ENCODE data around the gene GRAMD1B. TPM values are rescaled to one million over a fixed set of nuclear protein-coding genes. Genes with fewer than 3 reads are reported as not detected.

GRAMD1B gene
- total and polyA plus RNA-seq, 2 experiments from 2014 or later, result 9.0 to 20.4 TPM

- no peaks in the 10 kb centered on the region for H3K4me1 ChIP-seq (ENCODE audit: insufficient read depth)
- H3K79me2 ChIP-seq, result no peaks in the 10 kb centered on the region
- H3K36me3 ChIP-seq (replicated peaks; ENCODE audit: insufficient read depth, low read depth), result no peaks in the 10 kb centered on the region
- H3K27ac ChIP-seq, result no peak overlapping the region
- no peak for DNase-seq (ENCODE audit: low spot score)
- no peak overlapping the region for H3K4me2 ChIP-seq
- H3K9me3 ChIP-seq (ENCODE audit: low read depth), result no peaks in the 10 kb centered on the region
- no peak overlapping the region for H3K4me3 ChIP-seq
- WGBS (ENCODE audit: low lambda C conversion rate, missing lambda C conversion rate), result 100% methylated on average over 1 of the region's 1 CpG
- no peaks in the 10 kb centered on the region for H3K9me2 ChIP-seq (replicated peaks; ENCODE audit: insufficient read depth)
- peaks cover 2% of the 10 kb centered on the region for H4K20me1 ChIP-seq (ENCODE audit: insufficient read depth, poor library complexity, severe bottlenecking)
- H2AFZ ChIP-seq, result no peak overlapping the region
- TF ChIP-seq CTCF (IDR thresholded peaks at IDR 0.05; ENCODE audit: poor library complexity), result no peak
- TF ChIP-seq EZH2phosphoT487 (IDR thresholded peaks at IDR 0.05; ENCODE audit: low read depth, severe bottlenecking, unreplicated experiment), result no peak
- TF ChIP-seq EZH2 (IDR thresholded peaks at IDR 0.05; ENCODE audit: borderline replicate concordance), result no peak
- H3K27me3 ChIP-seq, result no peaks in the 10 kb centered on the region
Measured at GRCh38 chr11:123527947-123528346, 97.9 kb downstream of the GRAMD1B start.

- Histone ChIP-seq H3K4me1 (ENCODE audit: insufficient read depth) (no peaks in the 10 kb centered on the region), H3K79me2 (no peaks in the 10 kb centered on the region), H3K9me2 (replicated peaks; ENCODE audit: insufficient read depth) (no peaks in the 10 kb centered on the region), H3K4me2 (no peak overlapping the region), H3K36me3 (replicated peaks; ENCODE audit: insufficient read depth, low read depth) (no peaks in the 10 kb centered on the region), H3K27ac (no peak overlapping the region), H2AFZ (no peak overlapping the region), H3K27me3 (no peaks in the 10 kb centered on the region), H3K9me3 (ENCODE audit: low read depth) (no peaks in the 10 kb centered on the region), H4K20me1 (ENCODE audit: insufficient read depth, poor library complexity, severe bottlenecking) (peaks cover 2% of the 10 kb centered on the region), H3K4me3 (no peak overlapping the region)
- DNase-seq (ENCODE audit: low spot score), result no peak
- TF ChIP-seq EZH2 (IDR thresholded peaks at IDR 0.05; ENCODE audit: borderline replicate concordance) (no peak), EZH2phosphoT487 (IDR thresholded peaks at IDR 0.05; ENCODE audit: low read depth, severe bottlenecking, unreplicated experiment) (no peak), CTCF (IDR thresholded peaks at IDR 0.05; ENCODE audit: poor library complexity) (no peak)
- 75% methylated on average over 7 of the region's 7 CpGs for WGBS (ENCODE audit: low lambda C conversion rate, missing lambda C conversion rate)
Measured at GRCh38 chr11:123531325-123531724, 101.3 kb downstream of the GRAMD1B start.

GRCh38 chr11:123532131-123532530 is 102.1 kb downstream of the GRAMD1B start:
- peaks cover 2% of the 10 kb centered on the region for H4K20me1 ChIP-seq (ENCODE audit: insufficient read depth, poor library complexity, severe bottlenecking)
- WGBS (ENCODE audit: low lambda C conversion rate, missing lambda C conversion rate), result 91% methylated on average over 4 of the region's 4 CpGs

More at GRCh38 chr11:123532131-123532530, 102.1 kb downstream of the GRAMD1B start:
- Histone ChIP-seq H3K4me3 (no peak overlapping the region), H3K79me2 (no peaks in the 10 kb centered on the region), H3K9me3 (ENCODE audit: low read depth) (no peaks in the 10 kb centered on the region), H3K27ac (no peak overlapping the region), H3K4me2 (no peak overlapping the region), H3K36me3 (replicated peaks; ENCODE audit: insufficient read depth, low read depth) (no peaks in the 10 kb centered on the region), H3K27me3 (no peaks in the 10 kb centered on the region), H2AFZ (no peak overlapping the region), H3K4me1 (ENCODE audit: insufficient read depth) (no peaks in the 10 kb centered on the region), H3K9me2 (replicated peaks; ENCODE audit: insufficient read depth) (no peaks in the 10 kb centered on the region)
- DNase-seq (ENCODE audit: low spot score), result no peak
- no peak for TF ChIP-seq CTCF (IDR thresholded peaks at IDR 0.05; ENCODE audit: poor library complexity)
- TF ChIP-seq EZH2 (IDR thresholded peaks at IDR 0.05; ENCODE audit: borderline replicate concordance), result no peak
- TF ChIP-seq EZH2phosphoT487 (IDR thresholded peaks at IDR 0.05; ENCODE audit: low read depth, severe bottlenecking, unreplicated experiment), result no peak
